ENCODE measurements around the gene BCHE. TPM values are rescaled to one million over a fixed set of nuclear protein-coding genes. Genes with fewer than 3 reads are reported as not detected.

The BCHE gene
- total RNA-seq, 1 experiment from 2014 or later = not detected

DNA sequence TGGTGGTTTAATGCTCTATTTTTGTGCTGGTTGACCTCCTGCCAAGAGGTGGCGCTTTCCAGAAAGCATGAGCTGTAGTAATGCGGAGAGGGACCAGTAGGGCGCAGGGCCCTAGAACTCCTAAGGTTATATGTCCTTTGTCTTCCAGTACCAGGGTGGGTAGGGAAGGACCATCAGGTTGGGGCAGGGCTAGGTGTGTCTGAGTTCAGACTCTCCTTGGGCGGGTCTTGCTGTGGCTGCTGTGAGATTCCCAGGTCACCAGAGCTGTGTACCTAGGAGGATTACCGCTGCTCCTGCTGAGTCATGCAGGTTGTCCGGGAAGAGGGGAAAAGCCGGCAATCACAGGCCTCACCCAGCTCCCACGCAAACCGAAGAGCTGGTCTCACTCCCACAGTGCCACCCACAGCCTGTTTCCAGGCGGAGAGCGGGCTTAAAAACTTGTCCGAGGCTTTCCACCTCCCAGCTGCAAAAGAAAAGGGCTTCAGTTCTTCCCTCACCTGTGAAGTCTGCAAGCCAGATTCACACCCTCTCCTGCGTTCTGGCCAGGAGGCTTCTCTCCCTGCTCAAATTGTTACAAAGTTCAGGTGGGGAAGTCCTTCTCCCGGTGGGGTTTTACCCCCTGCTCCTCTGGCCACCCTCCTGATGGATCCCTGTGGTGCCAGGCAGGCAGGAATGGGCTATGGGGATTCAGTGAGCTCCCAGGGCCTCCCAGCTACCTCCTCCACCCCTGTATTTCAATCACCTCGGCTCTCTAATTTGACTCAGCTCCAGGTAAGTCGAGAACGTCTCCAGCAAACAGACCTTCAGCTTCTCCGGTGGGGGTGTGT is 37.7 kb upstream of the BCHE start:
- Histone ChIP-seq H3K9me3 (no peaks in the 10 kb centered on the region), H3K4me1 (no peaks in the 10 kb centered on the region), H3K27me3 (replicated peaks; ENCODE audit: control insufficient read depth, insufficient read depth, low read length) (no peaks in the 10 kb centered on the region), H3K36me3 (ENCODE audit: control insufficient read depth, insufficient read depth, low read length) (no peaks in the 10 kb centered on the region), H3K4me3 (ENCODE audit: low read depth, low read length) (peak overlapping the region; percentile 23)
- peak; percentile 43 to 44 for DNase-seq
- TF ChIP-seq, protein P1, sequence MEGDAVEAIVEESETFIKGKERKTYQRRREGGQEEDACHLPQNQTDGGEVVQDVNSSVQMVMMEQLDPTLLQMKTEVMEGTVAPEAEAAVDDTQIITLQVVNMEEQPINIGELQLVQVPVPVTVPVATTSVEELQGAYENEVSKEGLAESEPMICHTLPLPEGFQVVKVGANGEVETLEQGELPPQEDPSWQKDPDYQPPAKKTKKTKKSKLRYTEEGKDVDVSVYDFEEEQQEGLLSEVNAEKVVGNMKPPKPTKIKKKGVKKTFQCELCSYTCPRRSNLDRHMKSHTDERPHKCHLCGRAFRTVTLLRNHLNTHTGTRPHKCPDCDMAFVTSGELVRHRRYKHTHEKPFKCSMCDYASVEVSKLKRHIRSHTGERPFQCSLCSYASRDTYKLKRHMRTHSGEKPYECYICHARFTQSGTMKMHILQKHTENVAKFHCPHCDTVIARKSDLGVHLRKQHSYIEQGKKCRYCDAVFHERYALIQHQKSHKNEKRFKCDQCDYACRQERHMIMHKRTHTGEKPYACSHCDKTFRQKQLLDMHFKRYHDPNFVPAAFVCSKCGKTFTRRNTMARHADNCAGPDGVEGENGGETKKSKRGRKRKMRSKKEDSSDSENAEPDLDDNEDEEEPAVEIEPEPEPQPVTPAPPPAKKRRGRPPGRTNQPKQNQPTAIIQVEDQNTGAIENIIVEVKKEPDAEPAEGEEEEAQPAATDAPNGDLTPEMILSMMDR (IDR thresholded peaks at IDR 0.05; ENCODE audit: insufficient read depth in 1 of 2, low read depth in 1 of 2, low read length in 1 of 2, severe bottlenecking in 1 of 2, unreplicated experiment in 1 of 2) = peak in 1 of 2 experiments; percentile 36
- H3K27ac Mint-ChIP-seq (ENCODE audit: unreplicated experiment) = no peak overlapping the region
- ChIA-PET CTCF (no interaction called here), POLR2A (no interaction called here)
- intact Hi-C loops (cut with micrococcal nuclease; ENCODE audit: unreplicated experiment) = no loop called here
- no peaks in the 10 kb centered on the region for H3K36me3 Mint-ChIP-seq (ENCODE audit: insufficient read depth, unreplicated experiment)
- no peaks in the 10 kb centered on the region for H3K9me3 Mint-ChIP-seq (ENCODE audit: unreplicated experiment)
- peak overlapping the region; percentile 63 for H3K4me3 Mint-ChIP-seq (ENCODE audit: unreplicated experiment)
- H3K27me3 Mint-ChIP-seq (ENCODE audit: insufficient read depth, unreplicated experiment) = no peaks in the 10 kb centered on the region
- TSS peak; percentile 54 for BruUV-seq (replicated peaks)
- no peaks in the 10 kb centered on the region for H3K4me1 Mint-ChIP-seq (ENCODE audit: low read depth, unreplicated experiment)

- no peaks in the 10 kb centered on the region for H3K36me3 Mint-ChIP-seq (ENCODE audit: insufficient read depth, unreplicated experiment)
- Histone ChIP-seq H3K4me3 (ENCODE audit: low read depth, low read length) (no peak overlapping the region), H3K27me3 (replicated peaks; ENCODE audit: control insufficient read depth, insufficient read depth, low read length) (no peaks in the 10 kb centered on the region), H3K4me1 (no peaks in the 10 kb centered on the region), H3K9me3 (no peaks in the 10 kb centered on the region), H3K36me3 (ENCODE audit: control insufficient read depth, insufficient read depth, low read length) (no peaks in the 10 kb centered on the region)
- no peak for DNase-seq
- no peaks in the 10 kb centered on the region for H3K9me3 Mint-ChIP-seq (ENCODE audit: unreplicated experiment)
- no TSS peak for BruUV-seq (replicated peaks)
- H3K4me3 Mint-ChIP-seq (ENCODE audit: unreplicated experiment) = no peak overlapping the region
- intact Hi-C loops (cut with micrococcal nuclease; ENCODE audit: unreplicated experiment) = no loop called here
- no peaks in the 10 kb centered on the region for H3K27me3 Mint-ChIP-seq (ENCODE audit: insufficient read depth, unreplicated experiment)
- no peak overlapping the region for H3K27ac Mint-ChIP-seq (ENCODE audit: unreplicated experiment)
- ChIA-PET POLR2A (no interaction called here), CTCF (no interaction called here)
- TF ChIP-seq, protein P1 (IDR thresholded peaks at IDR 0.05; ENCODE audit: insufficient read depth in 1 of 2, low read depth in 1 of 2, low read length in 1 of 2, severe bottlenecking in 1 of 2, unreplicated experiment in 1 of 2) = no peak
- H3K4me1 Mint-ChIP-seq (ENCODE audit: low read depth, unreplicated experiment) = no peaks in the 10 kb centered on the region
Observed at GRCh38 chr3:165868088-165868487, 30.9 kb upstream of the BCHE start.

DNA sequence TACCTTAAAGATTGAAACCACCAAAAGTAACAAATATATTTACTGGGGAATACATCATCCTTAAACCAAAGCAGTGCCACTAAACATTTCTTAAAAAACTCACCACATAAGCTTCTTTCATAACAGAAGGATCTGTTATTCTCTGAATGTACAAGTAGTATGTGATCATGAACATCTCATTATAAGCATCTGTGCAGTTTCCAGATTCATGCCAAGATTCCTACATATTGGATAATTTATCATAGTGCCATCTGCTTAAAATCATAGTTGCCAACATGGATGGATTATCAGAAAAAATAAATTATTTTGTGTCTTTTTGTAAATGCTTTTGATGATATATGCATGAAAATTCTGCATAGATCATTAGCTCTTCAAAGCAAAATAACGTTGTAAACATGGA is 21.8 kb upstream of the BCHE start:
- Histone ChIP-seq H3K4me3 (ENCODE audit: low read depth, low read length) (no peak overlapping the region), H3K36me3 (ENCODE audit: control insufficient read depth, insufficient read depth, low read length) (no peaks in the 10 kb centered on the region), H3K4me1 (no peaks in the 10 kb centered on the region), H3K9me3 (no peaks in the 10 kb centered on the region), H3K27me3 (replicated peaks; ENCODE audit: control insufficient read depth, insufficient read depth, low read length) (no peaks in the 10 kb centered on the region)
- ChIA-PET POLR2A (no interaction called here), CTCF (no interaction called here)
- no peak for DNase-seq
- intact Hi-C loops (cut with micrococcal nuclease; ENCODE audit: unreplicated experiment) = no loop called here
- Mint-ChIP-seq H3K9me3 (ENCODE audit: unreplicated experiment) (no peaks in the 10 kb centered on the region), H3K36me3 (ENCODE audit: insufficient read depth, unreplicated experiment) (no peaks in the 10 kb centered on the region), H3K27me3 (ENCODE audit: insufficient read depth, unreplicated experiment) (no peaks in the 10 kb centered on the region), H3K4me1 (ENCODE audit: low read depth, unreplicated experiment) (no peaks in the 10 kb centered on the region), H3K27ac (ENCODE audit: unreplicated experiment) (no peak overlapping the region), H3K4me3 (ENCODE audit: unreplicated experiment) (no peak overlapping the region)
- no TSS peak for BruUV-seq (replicated peaks)
- TF ChIP-seq, protein P1 (IDR thresholded peaks at IDR 0.05; ENCODE audit: insufficient read depth in 1 of 2, low read depth in 1 of 2, low read length in 1 of 2, severe bottlenecking in 1 of 2, unreplicated experiment in 1 of 2) = no peak
